GM19324 (cell line): Measurements from ENCODE around the gene VSTM4.

ENCODE experiments used
- ATAC-seq: cut with Tn5 transposase; IDR thresholded peaks from one replicate; pipeline ENCODE4 v1.9.1; 2021; ENCODE audit warnings: mild to moderate bottlenecking, moderate library complexity; ENCODE audit not compliant: unreplicated experiment, low FRiP score

VSTM4 gene

GRCh38 chr10:49096890-49097445 is 18.4 kb downstream of the VSTM4 start:
- ATAC-seq = no peak

- no peak for ATAC-seq
Measured at GRCh38 chr10:49094646-49095045, 20.7 kb downstream of the VSTM4 start.

DNA sequence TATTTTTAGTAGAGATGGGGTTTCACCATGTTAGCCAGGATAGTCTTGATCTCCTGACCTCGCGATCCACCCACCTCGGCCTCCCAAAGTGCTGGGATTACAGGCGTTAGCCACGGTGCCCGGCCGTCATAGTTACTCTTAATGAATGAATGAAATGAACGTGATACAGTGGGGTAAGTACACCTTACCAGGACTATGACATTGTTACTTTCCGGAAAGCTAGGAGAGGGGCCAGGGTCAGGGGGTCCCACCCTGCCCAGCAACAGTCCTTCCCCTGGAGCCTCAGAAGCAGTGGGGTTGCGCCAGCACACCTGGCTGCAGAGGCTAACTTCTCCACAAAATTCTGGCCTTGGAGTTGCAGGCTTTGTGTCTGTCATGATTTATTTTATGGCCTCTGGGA is 21.4 kb downstream of the VSTM4 start:
- ATAC-seq = no peak

DNA sequence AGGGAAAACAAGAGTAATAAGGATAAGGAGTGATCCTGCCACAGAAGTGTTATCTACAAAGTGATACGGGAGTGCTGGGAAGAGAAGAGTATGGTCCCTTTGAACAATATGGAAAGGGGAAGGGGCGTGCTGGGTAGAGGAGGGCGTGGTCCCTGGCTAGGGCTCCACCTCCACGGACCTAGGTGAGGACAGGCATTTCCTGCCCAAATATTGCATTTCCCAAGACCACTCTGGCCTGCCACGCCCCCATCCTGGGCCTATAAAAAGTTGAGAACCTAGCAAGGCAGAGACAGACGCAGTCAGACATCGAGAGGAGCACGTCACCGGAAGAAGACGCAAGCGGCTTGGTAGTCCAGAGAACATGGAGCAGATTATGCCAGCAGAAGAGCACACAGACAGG is 22.8 kb downstream of the VSTM4 start:
- no peak for ATAC-seq

DNA sequence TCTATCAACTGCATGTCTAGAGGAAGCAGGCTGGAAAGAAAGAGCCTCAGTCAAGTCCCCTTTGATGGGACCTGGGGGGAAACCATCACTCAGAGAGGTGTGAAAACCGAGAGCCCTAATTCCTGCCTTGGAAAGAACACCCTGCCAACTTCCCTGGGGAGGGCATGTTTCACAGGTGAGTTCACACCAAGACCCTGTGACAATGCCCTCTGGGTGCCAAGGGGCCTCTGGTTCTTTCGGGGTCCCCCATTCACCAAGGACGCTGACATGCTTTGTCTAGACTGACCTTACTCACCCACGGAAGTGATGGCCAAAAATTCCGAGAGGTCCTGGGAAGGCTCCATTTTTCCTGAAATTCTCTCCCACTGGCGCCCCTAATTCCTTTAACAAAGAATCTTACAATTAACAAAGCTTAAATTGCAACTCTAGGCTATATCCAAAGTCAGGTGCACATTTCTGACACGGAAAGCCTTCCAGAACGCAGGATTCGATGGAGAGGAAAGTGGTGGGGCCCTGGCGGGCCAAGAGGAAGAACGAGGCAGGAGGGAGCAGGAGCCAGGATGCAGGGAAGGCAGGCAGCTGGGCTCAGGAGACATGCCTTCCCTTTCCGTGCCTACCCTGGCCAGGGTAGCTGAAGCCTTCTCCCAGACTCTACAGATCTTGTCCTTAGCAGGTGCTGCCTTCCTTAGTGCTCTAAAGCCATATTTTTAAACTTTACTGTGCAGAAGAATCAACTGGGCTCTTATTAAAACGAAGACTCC is 23.7 kb downstream of the VSTM4 start:
- ATAC-seq = no peak

DNA sequence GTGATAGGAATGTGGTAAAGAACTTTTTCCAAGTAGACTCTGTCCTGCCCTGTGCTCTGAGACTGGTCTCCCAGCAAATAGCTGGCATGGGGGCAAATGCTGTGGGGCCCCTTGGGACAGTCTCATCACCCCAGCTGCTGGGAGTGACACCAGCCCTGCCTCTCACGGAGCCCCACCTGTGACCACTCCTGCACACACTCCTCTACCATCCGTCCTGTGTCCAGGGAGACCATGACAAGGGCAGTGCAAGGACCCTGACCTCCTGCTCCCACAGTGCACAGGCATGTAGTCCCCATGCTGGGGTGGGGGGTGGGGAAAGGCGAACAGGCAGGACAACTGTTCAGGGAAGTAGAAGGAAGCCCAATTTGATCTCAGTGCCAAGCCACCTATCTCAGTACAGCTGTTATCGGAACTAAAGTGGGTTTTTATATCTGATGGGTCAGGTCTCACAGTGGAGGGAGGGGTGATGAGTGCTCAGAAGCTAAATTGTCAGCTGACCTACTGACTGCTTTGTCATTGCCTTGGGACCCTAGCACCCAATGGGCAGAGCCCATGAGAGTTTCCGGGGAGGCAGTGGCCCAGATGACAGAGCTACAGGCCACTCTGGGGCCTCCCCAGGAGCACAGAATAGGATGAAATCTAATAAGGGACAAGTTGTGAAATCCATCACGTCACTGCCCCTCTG is 24.5 kb downstream of the VSTM4 start:
- no peak for ATAC-seq

- no peak for ATAC-seq
Measured at GRCh38 chr10:49090189-49090575, 25.1 kb downstream of the VSTM4 start.

DNA sequence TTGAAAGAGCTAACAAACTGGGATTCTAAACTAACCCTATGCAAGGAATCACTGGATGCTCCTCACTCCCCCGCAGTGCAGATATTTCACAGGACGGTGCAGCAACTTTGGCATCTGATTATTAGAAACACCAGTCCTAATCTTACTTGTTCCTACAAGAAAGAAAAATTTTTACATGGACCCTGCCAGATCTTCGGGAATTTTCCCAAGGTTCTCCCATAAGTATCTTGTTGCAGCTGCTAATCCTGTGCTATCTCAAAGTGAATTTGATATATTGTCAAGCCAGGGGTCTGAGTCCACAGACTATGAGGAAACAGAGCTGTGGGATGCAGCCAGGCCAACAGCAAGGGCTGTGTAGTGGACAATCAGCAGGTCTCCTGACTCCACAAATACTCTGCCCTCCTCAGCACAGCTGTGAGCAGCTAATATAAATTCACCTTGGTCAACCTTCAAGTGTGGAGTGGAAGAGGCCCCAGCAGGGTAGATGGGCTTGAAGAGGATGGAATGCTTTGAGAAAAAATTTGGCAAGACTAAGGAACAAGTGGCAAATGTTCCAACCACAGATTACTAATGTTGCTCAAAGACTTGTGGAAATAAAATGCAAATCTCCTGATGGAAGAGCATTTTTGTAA is 25.6 kb downstream of the VSTM4 start:
- ATAC-seq = no peak

DNA sequence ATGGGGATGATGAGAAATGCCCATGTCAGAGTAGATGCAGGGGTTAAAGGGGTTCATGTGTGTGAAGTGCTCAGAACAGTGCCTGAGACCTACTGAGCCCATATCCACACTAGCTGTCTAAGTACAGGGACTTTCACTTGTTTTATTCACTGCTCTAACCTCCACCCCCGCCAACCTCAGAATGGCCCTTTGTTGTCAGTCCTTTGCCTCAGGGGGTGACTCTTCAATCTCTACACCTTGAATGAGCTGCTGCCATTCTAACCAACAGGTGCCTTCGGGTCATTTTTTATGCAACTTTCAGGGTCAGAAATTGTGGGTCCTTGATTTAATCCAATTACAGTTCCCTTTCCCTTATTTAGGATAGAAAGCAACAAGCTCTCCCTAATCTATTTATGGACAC is 26.2 kb downstream of the VSTM4 start:
- no peak for ATAC-seq

DNA sequence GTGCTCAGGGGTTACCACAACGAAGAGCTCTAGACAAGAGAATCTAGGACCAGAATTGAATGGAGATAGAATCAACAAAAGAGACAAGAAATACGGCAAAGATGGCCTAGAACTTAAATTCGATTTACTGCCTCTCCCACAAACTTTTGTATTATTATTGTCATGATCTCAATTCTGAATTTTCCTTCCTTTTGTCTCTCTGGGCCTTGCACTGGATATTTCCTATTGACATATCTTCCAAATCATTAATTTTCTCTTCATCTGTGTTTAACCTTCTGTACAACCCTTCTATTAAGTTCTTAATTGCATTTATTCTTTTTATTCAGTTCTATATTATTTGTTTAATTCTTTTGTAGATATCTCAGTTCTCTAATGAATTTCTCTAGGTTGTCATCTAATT is 28.4 kb downstream of the VSTM4 start:
- no peak for ATAC-seq

DNA sequence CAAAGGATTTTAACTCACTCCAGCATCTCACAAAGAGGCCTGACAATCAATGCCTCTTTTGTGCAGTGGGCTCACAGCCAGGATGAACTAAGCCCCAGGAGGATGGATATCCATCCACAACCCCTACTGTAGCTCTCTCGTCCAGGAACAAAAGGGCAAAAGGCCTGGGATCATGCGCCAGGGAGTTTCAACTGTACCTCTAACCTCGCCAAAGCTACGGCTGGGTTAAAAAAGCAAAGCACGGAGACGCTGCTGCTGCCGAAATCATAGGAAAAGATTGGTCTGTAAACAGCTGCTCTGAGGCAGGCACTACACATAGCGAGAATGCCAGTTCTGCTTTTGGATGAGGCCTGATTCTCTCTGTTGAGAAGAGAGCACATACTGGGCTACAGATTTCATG is 32.1 kb downstream of the VSTM4 start:
- ATAC-seq = no peak

DNA sequence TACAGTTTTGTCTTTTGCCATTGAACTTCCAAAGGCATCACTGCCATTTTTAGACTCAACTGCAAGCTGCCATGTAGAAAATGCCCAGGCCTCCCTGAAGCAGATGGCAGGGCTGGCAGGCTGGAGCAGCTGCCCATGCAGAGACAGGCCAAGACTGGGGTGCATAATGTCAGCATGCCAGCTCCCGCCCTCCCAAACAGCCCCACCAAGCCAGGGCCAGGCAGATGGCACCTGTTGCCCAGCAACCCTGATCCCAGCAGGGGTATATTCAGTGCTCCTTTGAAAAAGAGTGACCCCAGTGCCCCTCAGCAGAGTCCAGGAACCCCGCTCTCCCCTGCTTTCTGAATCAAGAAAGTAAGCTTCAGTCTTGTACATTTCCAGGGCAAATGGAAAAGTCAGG is 32.6 kb downstream of the VSTM4 start:
- ATAC-seq = no peak

GRCh38 chr10:49081547-49082275 is 33.6 kb downstream of the VSTM4 start:
- no peak for ATAC-seq

DNA sequence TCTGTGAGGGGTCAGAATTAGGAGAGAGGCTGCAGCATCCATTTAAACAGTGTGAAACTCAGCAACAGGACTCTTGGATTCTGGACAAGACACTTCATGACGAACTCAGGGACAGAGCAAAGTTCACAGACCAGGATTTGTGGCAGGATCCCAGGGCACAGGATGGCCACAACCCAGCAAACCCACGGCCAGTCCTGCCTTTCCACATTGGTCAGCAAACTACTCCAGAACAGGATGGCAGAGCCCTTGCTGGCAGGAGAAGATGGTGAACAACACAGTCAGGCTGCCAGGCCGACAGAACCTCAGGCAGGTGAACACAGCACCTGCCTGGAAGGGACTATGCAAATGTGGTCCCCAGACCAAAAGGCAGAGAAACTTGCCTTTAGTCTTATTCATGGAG is 34.4 kb downstream of the VSTM4 start:
- ATAC-seq = no peak

DNA sequence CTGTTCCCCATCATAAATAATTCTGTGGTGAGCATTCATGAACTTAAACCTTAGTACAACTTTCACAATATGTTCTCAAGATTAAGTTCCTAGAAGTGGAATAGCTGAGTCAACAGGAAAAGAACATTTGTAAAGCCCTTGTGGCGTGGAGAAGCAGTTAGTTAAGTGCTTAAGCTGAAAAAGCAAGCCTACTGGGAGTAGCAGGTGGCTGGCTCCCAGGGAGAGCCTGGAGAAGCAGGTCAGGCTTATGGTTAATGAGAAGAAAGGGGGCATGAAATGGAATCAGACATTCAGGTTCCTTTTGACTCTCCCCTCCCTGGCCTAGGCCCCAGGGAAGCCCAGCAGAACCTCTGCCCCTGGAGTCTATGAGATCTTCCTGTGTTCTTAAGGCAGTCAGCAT is 35.3 kb downstream of the VSTM4 start:
- ATAC-seq = no peak

GRCh38 chr10:49079499-49079898 is 35.8 kb downstream of the VSTM4 start:
- ATAC-seq = no peak

GRCh38 chr10:49079072-49079471 is 36.2 kb downstream of the VSTM4 start:
- no peak for ATAC-seq

DNA sequence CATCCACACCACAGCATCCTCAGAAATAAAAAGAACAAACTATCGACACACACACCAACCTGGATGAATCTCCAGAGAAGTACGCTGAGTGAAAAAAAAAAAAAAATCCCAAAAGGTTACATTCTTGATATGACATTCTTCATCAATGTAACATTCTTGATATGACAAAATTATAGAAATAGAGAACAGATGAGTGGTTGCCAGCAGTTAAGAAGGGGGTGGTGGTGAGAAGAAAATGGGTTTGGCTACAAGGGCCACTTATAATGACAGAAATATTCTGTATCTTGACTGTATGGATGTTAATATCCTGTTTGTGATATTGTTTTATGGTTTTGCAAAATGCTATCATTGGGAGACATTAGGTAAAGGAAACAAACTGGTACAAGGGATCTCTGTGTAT is 36.9 kb downstream of the VSTM4 start:
- ATAC-seq = no peak

DNA sequence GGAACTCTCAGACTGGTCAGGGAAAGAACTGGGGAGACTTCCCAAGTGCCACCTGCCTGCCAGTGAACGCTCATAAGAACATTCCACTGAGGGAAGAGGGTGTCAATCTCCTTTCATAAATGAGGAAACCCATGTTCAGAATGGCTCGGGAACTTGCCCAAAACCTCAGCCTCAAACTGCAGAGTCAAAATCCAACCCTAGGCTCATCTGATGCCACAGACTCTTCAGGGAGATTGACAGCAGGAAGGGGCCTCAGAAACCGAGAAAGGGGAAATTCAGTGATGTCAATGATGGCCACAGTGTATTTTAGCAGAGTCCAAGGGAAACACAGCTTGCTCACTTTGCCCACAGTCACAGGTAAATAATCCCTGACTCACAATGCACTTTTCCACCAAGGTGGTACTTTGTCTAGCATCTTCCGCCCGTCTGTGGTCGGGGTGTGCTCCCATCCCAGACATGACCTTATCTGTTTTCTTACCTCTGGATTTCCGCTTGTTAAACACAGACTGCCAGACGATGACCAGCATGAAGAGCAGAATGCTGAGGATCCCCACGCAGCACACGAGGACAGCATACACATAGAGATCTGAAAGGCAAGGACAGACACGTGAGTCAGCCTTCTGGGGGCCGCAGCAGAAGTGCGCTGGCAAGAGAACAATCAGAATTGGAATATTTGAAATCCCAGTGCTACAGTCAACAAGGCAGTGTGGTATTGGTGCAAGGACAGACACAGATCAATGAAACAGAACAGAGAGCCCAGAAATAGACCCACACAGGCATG is 38.4 kb downstream of the VSTM4 start:
- no peak for ATAC-seq

DNA sequence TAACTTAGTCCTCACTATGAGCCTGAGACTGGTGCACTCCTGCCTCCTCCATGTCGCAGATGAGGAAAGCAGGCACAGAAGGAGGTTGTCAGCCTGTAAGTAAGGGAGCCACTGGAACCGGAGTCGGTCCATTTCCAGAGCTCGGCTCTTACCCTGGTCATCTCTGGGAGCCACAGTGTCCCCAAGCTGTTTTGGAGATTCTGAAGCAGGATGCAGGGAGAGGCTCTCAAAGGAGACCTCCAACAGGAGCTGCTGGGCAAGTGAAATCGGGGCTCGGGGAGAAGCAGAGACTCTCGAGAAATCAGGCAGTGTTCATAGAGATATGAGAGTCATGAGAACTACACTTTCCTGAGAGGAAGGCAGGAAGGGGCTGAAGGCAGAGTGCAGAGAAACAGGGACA is 39.0 kb downstream of the VSTM4 start:
- no peak for ATAC-seq
